ENCODE data around the gene NAV2.

Gene NAV2

DNA sequence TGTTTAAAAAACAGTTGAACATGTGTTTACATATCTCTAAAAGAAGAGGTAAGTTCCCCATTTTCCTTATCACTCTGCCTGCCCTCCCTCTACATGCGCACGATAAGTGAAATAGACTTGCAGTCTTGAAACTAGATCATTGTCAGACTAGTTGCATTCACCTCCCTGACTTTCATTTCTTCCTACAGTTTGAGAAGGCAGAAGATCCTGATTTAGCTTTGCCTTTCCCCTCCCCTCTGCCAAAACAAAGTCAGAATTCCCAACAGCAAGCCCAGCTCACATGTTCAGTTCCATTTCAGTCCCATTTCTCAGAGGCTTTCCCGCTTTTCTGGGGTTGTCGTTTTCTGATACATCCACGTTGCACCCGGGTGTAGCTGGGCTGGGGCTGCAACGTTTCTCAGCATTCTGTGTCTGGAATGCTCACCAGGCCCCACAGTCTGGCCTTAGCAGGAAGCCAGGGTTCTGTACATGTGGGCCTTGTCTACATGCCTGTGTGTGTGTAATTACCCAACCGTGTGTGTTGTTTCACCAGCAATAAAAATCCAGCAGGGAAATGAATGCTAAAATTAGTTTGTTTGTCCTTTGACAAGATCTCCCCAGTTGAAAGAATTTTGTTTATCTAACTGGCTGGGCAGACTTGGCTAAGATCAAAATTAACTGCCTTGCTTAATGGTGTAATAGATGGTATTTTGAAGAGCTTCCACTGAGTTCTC, 268.5 kb downstream of the NAV2 start:
- DNase-seq = no peak
- Mint-ChIP-seq H3K27me3 (ENCODE audit: low read depth, poor library complexity) (peaks cover 13% of the 10 kb centered on the region), H3K4me1 (peaks cover 79% of the 10 kb centered on the region), H3K27ac (peak overlapping the region; percentile 89), H3K4me3 (no peak overlapping the region), H3K9me3 (no peaks in the 10 kb centered on the region), H3K36me3 (ENCODE audit: low read depth) (no peaks in the 10 kb centered on the region)
- TF ChIP-seq, protein P1, sequence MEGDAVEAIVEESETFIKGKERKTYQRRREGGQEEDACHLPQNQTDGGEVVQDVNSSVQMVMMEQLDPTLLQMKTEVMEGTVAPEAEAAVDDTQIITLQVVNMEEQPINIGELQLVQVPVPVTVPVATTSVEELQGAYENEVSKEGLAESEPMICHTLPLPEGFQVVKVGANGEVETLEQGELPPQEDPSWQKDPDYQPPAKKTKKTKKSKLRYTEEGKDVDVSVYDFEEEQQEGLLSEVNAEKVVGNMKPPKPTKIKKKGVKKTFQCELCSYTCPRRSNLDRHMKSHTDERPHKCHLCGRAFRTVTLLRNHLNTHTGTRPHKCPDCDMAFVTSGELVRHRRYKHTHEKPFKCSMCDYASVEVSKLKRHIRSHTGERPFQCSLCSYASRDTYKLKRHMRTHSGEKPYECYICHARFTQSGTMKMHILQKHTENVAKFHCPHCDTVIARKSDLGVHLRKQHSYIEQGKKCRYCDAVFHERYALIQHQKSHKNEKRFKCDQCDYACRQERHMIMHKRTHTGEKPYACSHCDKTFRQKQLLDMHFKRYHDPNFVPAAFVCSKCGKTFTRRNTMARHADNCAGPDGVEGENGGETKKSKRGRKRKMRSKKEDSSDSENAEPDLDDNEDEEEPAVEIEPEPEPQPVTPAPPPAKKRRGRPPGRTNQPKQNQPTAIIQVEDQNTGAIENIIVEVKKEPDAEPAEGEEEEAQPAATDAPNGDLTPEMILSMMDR (IDR thresholded peaks at IDR 0.05) = no peak

DNA sequence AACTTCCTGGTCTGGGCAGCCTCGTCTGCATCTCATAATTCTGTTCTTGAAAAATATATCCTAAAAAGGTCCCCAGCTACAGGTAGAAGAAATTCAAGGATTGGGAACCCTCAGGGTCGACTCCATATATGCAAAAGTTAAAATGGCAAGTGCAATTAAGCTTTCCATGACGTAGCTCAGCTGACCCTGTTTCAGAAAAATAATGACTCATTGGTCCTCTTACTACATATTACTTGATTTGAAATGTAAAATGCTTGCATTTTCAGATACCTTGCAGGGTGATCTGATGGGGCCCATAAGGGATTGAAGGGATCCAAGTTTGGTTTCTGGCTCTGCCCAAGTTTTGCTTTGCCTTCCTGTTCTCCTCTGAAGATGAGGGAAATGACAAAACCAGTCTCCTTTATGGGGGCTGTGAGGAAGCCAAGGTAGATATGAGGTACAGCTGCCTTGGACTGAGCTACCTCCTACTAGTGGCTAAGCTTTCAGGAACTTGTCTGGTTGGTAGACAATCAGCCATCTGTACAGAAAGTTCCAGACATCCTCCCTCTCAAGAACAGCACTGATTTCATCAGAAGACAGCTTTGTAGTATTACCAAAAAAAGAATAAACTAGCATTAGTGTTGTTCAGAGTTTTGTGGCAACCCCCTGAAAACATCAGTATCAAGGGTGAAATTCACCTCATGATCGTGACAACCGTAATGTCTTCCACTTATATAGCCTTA, 270.3 kb downstream of the NAV2 start:
- no peak overlapping the region for H3K4me3 Mint-ChIP-seq
- no peaks in the 10 kb centered on the region for H3K9me3 Mint-ChIP-seq
- no peak overlapping the region for H3K27ac Mint-ChIP-seq
- TF ChIP-seq, protein P1 (IDR thresholded peaks at IDR 0.05) = no peak
- no peak for DNase-seq
- no peaks in the 10 kb centered on the region for H3K36me3 Mint-ChIP-seq (ENCODE audit: low read depth)
- H3K4me1 Mint-ChIP-seq = peaks cover 74% of the 10 kb centered on the region
- peaks cover 7% of the 10 kb centered on the region for H3K27me3 Mint-ChIP-seq (ENCODE audit: low read depth, poor library complexity)

DNA sequence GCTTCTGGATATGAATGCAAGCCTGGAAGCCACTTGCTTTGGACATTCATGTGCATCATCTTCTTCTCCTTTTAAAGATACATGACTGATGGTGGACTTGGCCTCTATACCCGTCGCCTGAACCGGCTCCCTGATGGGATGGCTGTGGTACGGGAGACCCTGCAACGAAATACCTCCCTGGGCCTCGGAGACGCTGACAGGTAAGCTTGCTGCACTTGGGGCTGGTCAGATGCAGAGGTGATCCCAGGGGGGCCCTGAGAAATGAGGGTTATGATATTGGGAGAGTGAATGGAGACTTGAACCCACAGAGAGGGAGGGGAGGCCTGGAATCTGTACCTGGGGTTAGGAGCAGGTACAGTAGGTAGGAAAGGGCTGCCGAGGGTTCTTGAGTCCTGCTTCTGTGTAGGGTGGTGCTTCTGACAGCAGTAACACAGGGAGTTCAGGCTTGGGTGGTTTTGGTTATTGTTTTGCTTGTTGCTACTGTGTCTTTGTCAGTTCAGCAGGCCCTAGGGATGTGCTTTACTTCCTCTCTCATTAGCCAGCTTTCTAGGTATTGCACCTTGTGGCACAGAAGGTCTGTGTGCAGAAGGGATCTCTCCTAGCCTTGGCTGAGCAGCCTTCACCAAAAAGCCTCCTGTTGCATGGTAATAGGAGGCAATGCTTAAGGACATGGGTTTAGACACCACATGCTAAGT, 271.6 kb downstream of the NAV2 start:
- no peaks in the 10 kb centered on the region for H3K36me3 Mint-ChIP-seq (ENCODE audit: low read depth)
- H3K9me3 Mint-ChIP-seq = no peaks in the 10 kb centered on the region
- TF ChIP-seq, protein P1 (IDR thresholded peaks at IDR 0.05) = no peak
- H3K4me1 Mint-ChIP-seq = peaks cover 70% of the 10 kb centered on the region
- H3K4me3 Mint-ChIP-seq = no peak overlapping the region
- no peak for DNase-seq
- H3K27me3 Mint-ChIP-seq (ENCODE audit: low read depth, poor library complexity) = peaks cover 7% of the 10 kb centered on the region
- no peak overlapping the region for H3K27ac Mint-ChIP-seq

DNA sequence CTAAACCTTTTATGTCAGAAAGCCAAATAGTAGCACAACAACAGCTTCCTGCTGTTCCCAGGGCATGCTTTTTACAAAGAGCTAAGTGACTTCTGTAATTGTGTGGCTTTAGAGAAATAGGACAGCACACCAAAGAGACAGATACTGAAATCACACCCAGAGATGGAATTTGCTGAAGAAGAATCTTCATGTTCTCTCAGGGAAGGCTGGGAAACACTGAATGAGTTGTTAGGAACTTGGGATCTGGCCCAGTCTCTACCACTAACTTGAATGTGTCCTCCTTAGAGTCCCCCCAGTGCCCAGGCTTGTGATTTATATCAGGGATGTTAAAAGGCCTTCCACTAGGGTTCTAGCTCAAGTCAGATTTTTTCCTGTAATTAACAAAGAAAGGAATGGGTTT, 272.5 kb downstream of the NAV2 start:
- Mint-ChIP-seq H3K36me3 (ENCODE audit: low read depth) (no peaks in the 10 kb centered on the region), H3K27me3 (ENCODE audit: low read depth, poor library complexity) (peaks cover 7% of the 10 kb centered on the region), H3K9me3 (no peaks in the 10 kb centered on the region), H3K27ac (no peak overlapping the region), H3K4me3 (no peak overlapping the region), H3K4me1 (peaks cover 61% of the 10 kb centered on the region)
- no peak for DNase-seq
- TF ChIP-seq, protein P1 (IDR thresholded peaks at IDR 0.05) = no peak

DNA sequence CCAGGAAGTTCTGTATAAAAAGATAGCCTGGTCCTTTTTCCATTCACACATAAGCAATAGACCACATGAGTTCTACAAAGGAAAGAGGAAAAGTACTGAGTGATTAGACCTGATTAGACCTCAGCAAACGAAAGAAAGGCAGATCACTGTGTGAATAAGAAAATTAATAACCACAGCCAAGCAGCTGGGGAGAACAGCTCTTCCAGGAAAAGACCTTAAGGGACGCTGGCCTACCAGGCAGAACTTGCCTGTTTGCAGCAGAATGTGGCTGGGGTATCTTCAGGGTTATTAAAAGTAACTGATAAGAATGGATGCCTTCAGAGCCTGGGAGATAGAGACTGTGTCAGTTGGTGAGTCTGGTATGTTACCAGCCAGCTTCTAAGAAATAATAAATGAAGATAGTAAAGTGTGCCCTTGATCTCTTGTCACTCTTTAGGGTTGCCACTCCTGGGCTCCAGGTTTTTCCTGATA, 274.7 kb downstream of the NAV2 start:
- H3K27me3 Mint-ChIP-seq (ENCODE audit: low read depth, poor library complexity) = peaks cover 3% of the 10 kb centered on the region
- H3K9me3 Mint-ChIP-seq = no peaks in the 10 kb centered on the region
- no peaks in the 10 kb centered on the region for H3K36me3 Mint-ChIP-seq (ENCODE audit: low read depth)
- no peak overlapping the region for H3K4me3 Mint-ChIP-seq
- TF ChIP-seq, protein P1 (IDR thresholded peaks at IDR 0.05) = no peak
- H3K4me1 Mint-ChIP-seq = peaks cover 56% of the 10 kb centered on the region
- no peak overlapping the region for H3K27ac Mint-ChIP-seq
- DNase-seq = no peak
